HEK293 (cell line): ENCODE measurements around the gene POLG2.

ENCODE experiments used
- CTCF ChIA-PET: fragments of 350-600 bp; formaldehyde crosslinking; extraction: SDS; loops from one replicate; lab custom pipeline; 2021; ENCODE audit warnings: antibody characterized with exemption; lab: Yijun Ruan, JAX
- POLR2A ChIA-PET: fragments of 300-600 bp; formaldehyde crosslinking; extraction: SDS; loops from one replicate; lab custom pipeline; 2020; ENCODE audit warnings: antibody characterized with exemption, inconsistent platforms; lab: Yijun Ruan, JAX
- H3K27ac ChIP-seq: fragments of 200-500 bp; sonication (Bioruptor generic); 2 replicates; pipeline ENCODE4 v1.5.1; 2014; ENCODE audit warnings: low read depth, low read length, control low read depth, inconsistent platforms; ENCODE audit errors: extremely low read depth
- H3K36me3 ChIP-seq, 2 experiments: fragments of 200-500 bp in 1 of 2; sonication (Bioruptor generic) in 1 of 2; 1 replicate in 1 of 2; 2 replicates in 1 of 2; pipeline ENCODE4 v1.5.1; 2014 to 2017; ENCODE audit warnings: inconsistent platforms in 2 of 2, low read length in 2 of 2; ENCODE audit not compliant: control insufficient read depth in 2 of 2, insufficient read depth in 1 of 2
- H3K4me1 ChIP-seq: fragments of 200-500 bp; sonication (Bioruptor generic); 2 replicates; pipeline ENCODE4 v1.5.1; 2014; ENCODE audit warnings: mild to moderate bottlenecking, low read length, inconsistent platforms; ENCODE audit not compliant: control insufficient read depth, insufficient read depth
- H3K4me3 ChIP-seq: 2 replicates; pipeline ENCODE4 v1.5.1; 2011; ENCODE audit warnings: low read depth, mild to moderate bottlenecking, control low read depth, low read length, moderate library complexity
- H3K9me3 ChIP-seq: fragments of 200-500 bp; sonication (Bioruptor generic); 2 replicates; pipeline ENCODE4 v1.5.1; 2014; ENCODE audit warnings: low read depth, low read length, inconsistent platforms; ENCODE audit not compliant: control insufficient read depth, insufficient read depth
- BCL11A ChIP-seq: fragments of 450-650 bp; formaldehyde crosslinking; IDR thresholded peaks from 2 replicates; pipeline ENCODE4 v1.5.1; 2016; ENCODE audit warnings: low read depth, missing biosample characterization, missing genetic modification characterization
- HOXC10 ChIP-seq: sonication (generic); formaldehyde crosslinking; IDR thresholded peaks from 2 replicates; pipeline ENCODE4 v1.8.1; 2023; ENCODE audit warnings: mild to moderate bottlenecking, missing genetic modification reagents
- KLF1 ChIP-seq: fragments of 450-650 bp; formaldehyde crosslinking; IDR thresholded peaks from 2 replicates; pipeline ENCODE4 v1.5.1; 2016; ENCODE audit warnings: missing biosample characterization, missing genetic modification characterization
- KLF10 ChIP-seq: fragments of 450-650 bp; IDR thresholded peaks from 2 replicates; pipeline ENCODE4 v1.5.1; 2018; ENCODE audit warnings: missing biosample characterization, mild to moderate bottlenecking, missing genetic modification characterization
- OVOL3 ChIP-seq: fragments of 450-650 bp; formaldehyde crosslinking; IDR thresholded peaks from 2 replicates; pipeline ENCODE4 v1.5.1; 2016; ENCODE audit warnings: missing biosample characterization, missing genetic modification characterization
- SP2 ChIP-seq: fragments of 450-650 bp; formaldehyde crosslinking; IDR thresholded peaks from 2 replicates; pipeline ENCODE4 v1.5.1; 2016; ENCODE audit warnings: missing biosample characterization, missing genetic modification characterization
- TSHZ1 ChIP-seq: fragments of 450-650 bp; formaldehyde crosslinking; IDR thresholded peaks from 2 replicates; pipeline ENCODE4 v1.5.1; 2016; ENCODE audit warnings: missing biosample characterization, missing genetic modification characterization, borderline replicate concordance
- ZBTB21 ChIP-seq: fragments of 450-650 bp; formaldehyde crosslinking; IDR thresholded peaks from 2 replicates; pipeline ENCODE4 v1.5.1; 2017; ENCODE audit warnings: missing biosample characterization, missing genetic modification characterization
- ZFHX2 ChIP-seq: fragments of 450-650 bp; formaldehyde crosslinking; conservative IDR thresholded peaks from 2 replicates; pipeline ENCODE4 v1.5.1; 2016; ENCODE audit warnings: missing biosample characterization, missing genetic modification characterization
- ZFP3 ChIP-seq: fragments of 450-650 bp; formaldehyde crosslinking; IDR thresholded peaks from 2 replicates; pipeline ENCODE4 v1.5.1; 2016; ENCODE audit warnings: low read depth, missing biosample characterization, missing genetic modification characterization
- ZNF112 ChIP-seq: fragments of 450-650 bp; formaldehyde crosslinking; IDR thresholded peaks from 2 replicates; pipeline ENCODE4 v1.5.0; 2017; ENCODE audit warnings: missing biosample characterization, missing genetic modification characterization
- ZNF18 ChIP-seq: fragments of 450-650 bp; formaldehyde crosslinking; IDR thresholded peaks from 2 replicates; pipeline ENCODE4 v1.5.1; 2016; ENCODE audit warnings: missing biosample characterization, missing genetic modification characterization
- ZNF214 ChIP-seq: fragments of 450-650 bp; formaldehyde crosslinking; IDR thresholded peaks from 2 replicates; pipeline ENCODE4 v1.5.1; 2017; ENCODE audit warnings: missing biosample characterization, mild to moderate bottlenecking, missing genetic modification characterization, borderline replicate concordance
- ZNF221 ChIP-seq: fragments of 450-650 bp; formaldehyde crosslinking; IDR thresholded peaks from 2 replicates; pipeline ENCODE4 v1.5.1; 2017; ENCODE audit warnings: missing biosample characterization, missing genetic modification characterization, borderline replicate concordance
- ZNF473 ChIP-seq: fragments of 450-650 bp; formaldehyde crosslinking; IDR thresholded peaks from 2 replicates; pipeline ENCODE4 v1.5.1; 2017; ENCODE audit warnings: missing biosample characterization, missing genetic modification characterization
- ZNF513 ChIP-seq: fragments of 450-650 bp; IDR thresholded peaks from 2 replicates; pipeline ENCODE4 v1.5.1; 2018; ENCODE audit warnings: missing biosample characterization, missing genetic modification characterization
- ZNF530 ChIP-seq: fragments of 450-650 bp; formaldehyde crosslinking; IDR thresholded peaks from 2 replicates; pipeline ENCODE4 v1.5.1; 2016; ENCODE audit warnings: low read depth, missing biosample characterization, missing genetic modification characterization
- ZNF623 ChIP-seq: fragments of 450-650 bp; formaldehyde crosslinking; IDR thresholded peaks from 2 replicates; pipeline ENCODE4 v1.5.1; 2016; ENCODE audit warnings: missing biosample characterization, missing genetic modification characterization
- ZNF677 ChIP-seq: fragments of 450-650 bp; IDR thresholded peaks from 2 replicates; pipeline ENCODE4 v1.5.0; 2018; ENCODE audit warnings: missing biosample characterization, mild to moderate bottlenecking, missing genetic modification characterization, moderate library complexity
- ZNF776 ChIP-seq: fragments of 450-650 bp; formaldehyde crosslinking; IDR thresholded peaks from 2 replicates; pipeline ENCODE4 v1.5.0; 2017; ENCODE audit warnings: missing biosample characterization, missing genetic modification characterization, borderline replicate concordance

Gene POLG2

DNA sequence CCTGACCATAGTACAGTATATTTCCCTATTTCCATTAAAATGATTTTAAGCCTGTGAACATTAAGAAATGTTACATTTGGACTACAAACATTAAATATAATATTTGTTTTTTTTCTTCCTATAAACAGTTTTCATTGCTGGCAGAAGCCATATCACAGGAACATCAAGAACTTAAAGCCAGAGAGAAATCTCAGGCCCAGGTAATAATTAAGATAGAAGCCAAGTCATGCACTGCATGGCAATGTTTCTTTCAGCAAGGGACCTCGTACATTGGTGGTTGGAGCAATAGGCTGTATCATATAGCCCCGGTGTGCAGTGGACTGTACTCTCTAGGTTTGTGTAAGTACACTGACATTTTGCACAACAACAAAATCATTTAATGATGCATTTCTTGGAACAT lies 40.1 kb upstream of the POLG2 start (continued):
- TF ChIP-seq ZNF776 (no peak), ZBTB21 (tag by site-specific recombination) (no peak), HOXC10 (CRISPR knock-in tag) (no peak), KLF10 (tag by site-specific recombination) (no peak), ZNF677 (tag by site-specific recombination) (no peak)

GRCh38 chr17:64535357-64535756 lies 38.5 kb upstream of the POLG2 start:
- POLR2A ChIA-PET: interaction anchor here (2.9 kb wide), 1 partner anchor 30 kb away, joined by 14 read pairs; the partner anchor contains the start of gene DDX5
- no peaks in the 10 kb centered on the region for H3K4me1 ChIP-seq
- peaks cover 57 to 97% of the 10 kb centered on the region in 2 experiments for H3K36me3 ChIP-seq
- no peaks in the 10 kb centered on the region for H3K9me3 ChIP-seq
- no peak overlapping the region for H3K27ac ChIP-seq
- CTCF ChIA-PET: interaction anchor here (1.9 to 2.5 kb wide), 2 partner anchors 113 to 116 kb away, joined by 6 read pairs; no protein-coding TSS in a partner anchor
- H3K4me3 ChIP-seq: no peak overlapping the region
- TF ChIP-seq ZNF513 (no peak), ZNF221 (tag by site-specific recombination) (no peak), ZFP3 (no peak), KLF1 (tag by site-specific recombination) (no peak), ZNF112 (tag by site-specific recombination) (no peak), ZNF623 (tag by site-specific recombination) (no peak), OVOL3 (tag by site-specific recombination) (no peak), SP2 (tag by site-specific recombination) (no peak), ZFHX2 (tag by site-specific recombination) (no peak), ZNF18 (tag by site-specific recombination) (no peak)

GRCh38 chr17:64534187-64534586 lies 37.3 kb upstream of the POLG2 start:
- ChIA-PET POLR2A (interaction anchor here (2.9 kb wide), 1 partner anchor 29 kb away, joined by 14 read pairs; the partner anchor contains the start of gene DDX5), CTCF (interaction anchor here (0.6 to 2.5 kb wide), 5 partner anchors 10 to 405 kb away, joined by 3 to 9 read pairs (median 5); no protein-coding TSS in a partner anchor)
- H3K4me1 ChIP-seq: no peaks in the 10 kb centered on the region
- TF ChIP-seq BCL11A (tag by site-specific recombination): no peak
- TF ChIP-seq ZNF214 (tag by site-specific recombination): no peak
- no peak for TF ChIP-seq ZNF530
- no peak for TF ChIP-seq ZNF473
- no peak for TF ChIP-seq TSHZ1 (tag by site-specific recombination)
- H3K4me3 ChIP-seq: no peak overlapping the region
- H3K27ac ChIP-seq: no peak overlapping the region
- H3K9me3 ChIP-seq: no peaks in the 10 kb centered on the region
- H3K36me3 ChIP-seq: peaks cover 68 to 99% of the 10 kb centered on the region in 2 experiments
